GM19238 (cell line): Measurements from ENCODE around the gene SOCS3.

Experiments used
- DNase-seq: peaks from one replicate; pipeline ENCODE4 v3.0.0; 2011; ENCODE audit warnings: low spot score; ENCODE audit not compliant: insufficient read length

The SOCS3 gene

DNA sequence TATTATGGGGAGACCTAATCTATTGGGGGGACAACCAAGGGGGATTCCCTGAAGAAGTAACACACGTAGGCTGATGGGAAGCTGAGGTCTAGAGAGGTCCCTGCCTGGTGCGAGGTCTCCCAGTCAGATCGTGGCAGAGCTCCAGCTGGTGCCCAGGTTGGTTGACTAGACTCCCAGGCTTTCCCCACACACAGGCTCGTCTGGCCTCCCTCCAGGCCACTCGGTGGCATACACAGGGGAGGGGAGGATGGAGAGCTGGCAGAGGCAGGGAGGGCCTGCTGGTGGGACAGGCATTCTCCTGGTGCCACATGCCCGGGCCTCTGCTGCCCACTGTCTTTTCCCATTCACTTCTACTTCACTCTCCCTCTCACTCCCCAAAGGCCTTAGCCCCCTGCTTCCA is 8.5 kb upstream of the SOCS3 start:
- DNase-seq: no peak

DNA sequence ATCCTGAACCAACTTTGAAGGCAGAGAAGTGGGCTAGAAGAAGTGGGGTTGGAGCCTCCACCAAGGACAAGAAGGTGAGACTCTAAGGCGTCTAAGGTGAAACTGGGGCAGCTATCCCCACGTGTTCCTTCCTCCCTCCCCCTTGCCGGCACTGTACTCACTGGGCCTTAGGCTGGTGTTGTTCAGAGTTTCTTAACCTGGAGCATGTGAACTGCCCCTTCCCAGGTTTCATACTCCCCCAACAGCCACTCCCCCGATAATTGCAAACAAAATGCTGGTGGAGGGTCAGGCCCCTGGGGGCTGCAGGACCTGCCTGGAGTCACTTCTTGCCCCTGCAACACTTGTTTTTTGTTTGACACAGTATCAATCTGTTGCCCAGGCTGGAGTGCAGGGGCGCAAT is 7.3 kb upstream of the SOCS3 start:
- no peak for DNase-seq

DNA sequence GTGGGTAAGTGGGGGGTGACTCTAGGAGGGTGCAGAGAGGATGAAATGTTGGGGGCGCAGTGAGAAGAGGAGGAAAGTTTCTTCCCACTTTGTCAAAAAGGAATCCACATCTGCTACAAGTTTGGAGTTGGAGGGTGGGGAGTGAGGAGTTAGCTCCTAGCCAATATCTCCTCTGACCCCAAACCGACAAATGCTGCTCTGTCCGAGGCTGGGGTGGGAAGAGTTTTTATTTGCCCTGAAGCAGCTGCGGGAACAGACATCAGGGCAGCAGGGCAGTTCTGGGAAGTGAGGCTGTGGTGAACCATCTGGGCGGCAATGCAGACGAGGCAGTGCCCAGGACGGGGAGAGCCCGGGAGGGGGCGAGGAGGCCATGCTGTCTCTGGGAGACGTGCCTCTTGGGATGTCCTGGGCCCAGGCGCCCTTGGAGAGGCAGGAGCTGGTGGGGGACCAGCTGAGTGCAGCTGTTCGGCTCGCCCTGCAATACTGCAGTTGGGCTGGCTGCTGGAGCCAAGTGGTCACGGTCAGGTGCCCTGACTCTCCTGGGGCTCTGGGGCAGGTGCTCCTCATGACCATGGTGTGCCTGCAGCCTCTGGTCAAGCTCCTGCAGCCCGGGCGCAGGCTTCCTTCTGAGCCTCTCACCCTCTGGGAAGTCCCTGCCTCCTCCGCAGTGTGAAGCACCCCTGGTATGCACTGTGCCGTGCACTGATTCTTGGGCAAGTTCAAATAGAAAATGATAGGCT is 6.4 kb upstream of the SOCS3 start:
- DNase-seq: peak; percentile 52

DNA sequence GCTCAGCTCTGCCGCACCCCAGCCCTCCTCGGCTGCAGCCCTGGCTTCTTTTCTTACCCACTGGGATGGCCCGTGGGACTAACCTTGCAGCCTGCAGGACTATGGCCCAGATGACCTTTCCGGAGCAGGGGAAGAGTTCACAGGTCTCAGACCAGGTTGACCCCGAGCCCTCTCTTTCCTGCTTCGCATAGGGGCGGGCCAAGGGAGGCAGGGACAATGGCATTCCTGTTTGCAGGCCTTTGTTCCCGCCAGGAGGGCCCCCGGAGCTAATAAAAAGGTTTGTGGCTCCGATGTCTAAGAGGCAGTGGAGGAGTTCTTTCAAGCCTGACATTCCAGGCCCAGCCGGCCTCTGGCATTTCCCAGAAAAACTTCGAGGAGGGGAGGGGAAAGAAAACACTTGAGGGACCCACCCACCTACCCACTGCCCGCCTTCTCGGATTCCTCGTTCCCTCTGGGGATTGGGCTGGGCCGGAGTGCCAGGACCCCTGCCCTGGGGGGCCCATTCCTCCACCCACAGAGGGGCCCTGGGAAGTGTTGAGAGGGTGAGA is 5.8 kb upstream of the SOCS3 start:
- DNase-seq: no peak

DNA sequence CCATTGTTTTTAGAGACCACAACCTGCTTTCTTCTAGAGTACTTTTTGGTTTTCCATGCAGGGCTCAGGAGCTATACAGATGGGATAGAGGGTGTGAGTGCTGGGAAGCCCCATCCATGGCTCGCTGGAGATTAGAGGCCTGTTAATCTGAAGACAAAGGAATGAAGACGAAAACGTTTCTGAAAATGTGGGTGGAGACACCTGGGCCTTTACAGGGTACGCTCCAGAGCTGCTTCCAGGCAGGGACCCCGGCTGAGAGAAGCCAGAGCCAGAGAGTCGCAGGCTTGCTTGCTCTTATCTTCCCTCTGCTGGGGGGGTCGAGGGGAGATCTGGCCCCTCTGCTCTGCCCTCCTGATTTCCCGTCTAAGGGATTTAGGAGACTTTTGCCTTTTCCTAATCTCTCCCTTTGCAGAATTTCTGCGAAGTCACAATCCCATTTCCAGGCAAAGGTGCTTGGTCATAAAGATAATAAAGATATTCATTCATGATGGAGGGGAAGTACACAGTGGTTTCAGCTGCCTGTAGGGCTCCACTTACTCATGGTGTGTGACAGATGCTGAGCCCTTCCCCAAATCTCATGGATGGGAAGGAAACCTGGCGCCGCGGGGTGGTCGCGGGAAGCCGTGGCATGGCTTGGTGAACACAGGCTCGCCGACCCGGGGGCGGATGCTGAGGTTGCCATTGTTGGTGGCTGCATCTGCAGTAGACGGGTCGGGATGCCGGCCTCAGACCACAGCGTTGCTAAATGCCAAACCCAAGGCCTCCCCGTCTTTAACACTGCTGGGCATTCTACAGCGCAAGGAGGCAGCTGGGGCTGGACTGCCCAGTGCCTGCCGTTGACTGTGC is 4.8 kb upstream of the SOCS3 start:
- no peak for DNase-seq

DNA sequence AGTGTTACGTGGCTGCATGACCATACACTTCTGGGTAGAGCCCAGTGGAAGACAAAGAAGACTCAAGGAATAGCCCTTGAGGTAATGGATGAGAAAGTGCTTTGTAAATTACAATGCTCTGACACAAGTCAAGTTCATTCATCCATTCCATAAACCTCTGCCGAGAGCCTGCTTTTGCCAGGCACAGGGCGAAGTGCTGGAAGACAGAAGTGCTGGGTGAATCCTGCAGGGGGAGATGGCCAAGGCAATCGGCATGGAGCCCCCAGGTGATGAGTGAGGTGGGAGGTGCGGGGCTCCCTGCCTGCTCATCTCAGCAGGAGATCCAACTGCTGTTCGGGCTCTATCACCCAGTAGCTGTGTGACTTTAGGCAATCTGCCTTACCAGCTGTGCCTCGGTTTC is 2.8 kb upstream of the SOCS3 start:
- DNase-seq: no peak

DNA sequence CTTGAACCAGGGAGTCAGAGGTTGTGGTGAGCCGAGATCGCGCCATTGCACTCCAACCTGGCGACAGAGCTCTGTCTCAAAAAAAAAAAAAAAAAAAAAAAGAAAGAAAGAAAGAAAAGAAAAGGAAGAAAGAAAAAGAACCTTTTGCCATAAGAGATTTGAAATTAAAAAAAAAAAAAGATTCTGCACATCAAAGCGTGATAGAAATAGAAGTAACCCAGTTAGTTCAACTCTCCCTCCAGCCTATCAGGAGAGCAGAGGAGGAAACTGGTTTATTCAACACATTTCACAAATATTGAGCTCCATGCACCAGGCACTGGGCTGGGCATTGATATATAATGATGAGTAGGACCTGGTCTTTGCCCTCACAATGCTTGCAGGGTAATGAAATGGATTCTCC is 2.4 kb upstream of the SOCS3 start:
- DNase-seq: no peak

DNA sequence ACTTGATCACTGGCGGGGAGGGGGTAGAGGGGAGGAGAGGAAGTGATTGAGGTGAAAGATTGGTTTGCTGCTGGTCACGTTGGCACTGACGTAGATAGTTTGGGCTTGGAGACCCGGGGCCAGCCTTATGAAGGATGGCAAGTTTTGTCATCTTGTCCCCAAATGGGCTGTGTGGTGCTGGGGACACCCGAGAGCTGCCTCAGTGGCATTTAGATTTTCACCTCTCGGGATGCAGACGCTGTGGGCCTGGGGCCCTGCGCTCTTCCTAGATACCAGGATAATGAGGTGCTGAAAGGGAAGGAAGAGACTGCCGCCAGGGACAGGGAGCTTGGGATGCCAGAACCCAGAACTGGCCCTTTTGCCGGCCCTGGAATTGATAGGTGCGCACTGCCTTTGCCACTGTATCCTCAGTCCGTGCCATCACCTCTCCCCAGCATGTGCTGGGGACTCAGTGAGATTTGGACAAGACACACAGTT is 1.4 kb upstream of the SOCS3 start:
- no peak for DNase-seq

DNA sequence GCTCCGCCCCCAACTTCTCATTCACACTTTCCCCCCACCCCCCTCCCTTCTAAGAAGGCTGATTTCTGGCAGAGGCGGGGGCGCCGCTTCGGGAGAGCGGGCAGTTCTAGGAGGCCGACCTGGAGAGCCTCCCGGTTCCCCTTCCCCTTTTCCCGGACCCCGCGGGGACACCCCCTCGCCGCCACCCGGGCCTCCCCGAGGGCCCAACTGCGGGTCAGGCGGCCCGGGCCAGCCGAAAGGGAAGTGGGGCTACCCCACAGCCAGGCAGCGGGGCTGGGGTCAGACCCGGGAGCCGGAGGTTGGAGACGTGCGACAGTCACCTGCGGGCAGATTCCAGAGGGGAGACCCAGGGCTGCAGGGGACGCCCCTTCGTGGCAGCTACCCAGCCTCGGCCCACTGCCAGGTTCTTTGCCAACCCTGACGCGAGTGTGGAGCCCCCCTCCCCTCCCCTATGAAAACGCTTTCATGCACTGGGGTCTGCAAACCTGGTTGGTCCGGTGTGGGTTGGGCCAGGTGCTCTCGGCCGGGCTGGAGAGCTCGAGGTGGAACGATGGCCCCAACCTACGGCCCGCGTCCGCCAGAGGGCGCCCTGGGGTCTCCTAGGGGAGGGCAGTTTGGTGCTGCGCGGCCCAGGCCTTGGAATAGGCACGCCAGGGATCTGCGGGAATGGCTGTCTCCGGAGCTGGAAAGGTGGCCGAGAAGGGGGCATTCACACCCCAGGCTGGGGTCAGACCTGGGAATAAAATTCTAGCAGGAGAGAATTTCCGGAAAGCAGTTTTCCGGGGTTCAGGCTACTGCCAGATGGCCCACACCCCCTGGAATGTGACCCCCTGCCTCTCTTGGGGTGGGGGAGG is 721 bp upstream of the SOCS3 start:
- DNase-seq: peak; percentile 95

DNA sequence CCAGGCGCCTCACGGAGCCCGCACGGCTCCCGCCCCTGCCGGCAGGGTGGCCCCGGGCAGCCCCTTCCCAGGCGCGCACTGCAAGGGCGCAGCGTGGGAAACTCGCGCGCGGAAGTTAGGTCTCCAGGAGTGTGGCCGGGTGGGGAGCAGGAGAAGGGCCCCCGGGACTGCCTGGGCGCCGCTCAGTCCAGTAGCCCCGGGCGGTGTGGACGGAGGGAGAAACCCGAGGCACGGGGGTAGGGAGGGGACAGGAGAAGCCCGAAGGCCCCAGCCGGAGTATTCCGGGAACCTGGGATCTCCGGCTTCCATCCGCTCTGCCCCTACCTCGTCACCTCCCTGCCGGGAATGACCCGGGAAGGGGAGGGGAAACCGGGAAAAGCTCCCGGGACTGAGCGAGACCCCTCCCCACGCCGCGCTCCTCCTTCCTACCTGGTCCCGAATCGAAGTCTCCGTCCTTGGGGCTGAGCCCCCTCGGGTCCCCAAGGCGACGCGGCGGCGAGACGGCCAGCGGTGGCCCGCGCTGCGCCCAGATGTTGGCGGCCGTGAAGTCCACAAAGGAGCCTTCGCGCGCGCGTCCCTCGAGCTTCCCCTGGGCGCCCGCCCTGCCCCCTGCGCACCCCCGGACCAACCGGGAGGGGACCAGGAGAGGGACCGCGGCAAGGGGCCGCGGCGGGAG is 418 bp downstream of the SOCS3 start:
- peak; percentile 35 for DNase-seq

DNA sequence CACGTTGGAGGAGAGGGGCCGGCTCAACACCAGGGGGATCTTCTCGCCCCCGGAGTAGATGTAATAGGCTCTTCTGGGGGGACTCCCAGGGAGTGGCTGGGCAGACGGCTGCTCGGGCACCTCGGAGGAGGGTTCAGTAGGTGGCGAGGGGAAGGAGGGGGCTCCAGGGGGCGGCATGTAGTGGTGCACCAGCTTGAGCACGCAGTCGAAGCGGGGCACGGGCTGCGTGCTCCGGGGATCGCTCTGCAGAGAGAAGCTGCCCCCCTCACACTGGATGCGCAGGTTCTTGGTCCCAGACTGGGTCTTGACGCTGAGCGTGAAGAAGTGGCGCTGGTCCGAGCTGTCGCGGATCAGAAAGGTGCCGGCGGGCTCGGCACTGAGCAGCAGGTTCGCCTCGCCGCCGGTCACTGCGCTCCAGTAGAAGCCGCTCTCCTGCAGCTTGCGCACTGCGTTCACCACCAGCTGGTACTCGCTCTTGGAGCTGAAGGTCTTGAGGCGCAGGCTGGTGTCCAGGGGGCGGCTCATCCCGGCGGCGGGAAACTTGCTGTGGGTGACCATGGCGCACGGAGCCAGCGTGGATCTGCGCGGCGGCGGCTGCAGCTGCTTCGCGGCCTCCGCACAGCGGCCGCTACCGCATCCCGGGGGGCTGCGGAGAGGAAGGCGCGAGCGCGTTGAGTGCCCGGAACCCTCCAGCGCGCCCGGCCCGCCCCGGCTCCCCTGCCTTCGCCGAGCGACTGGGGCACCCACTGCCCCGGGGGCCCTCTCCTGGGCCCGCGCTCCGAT is 1.1 kb downstream of the SOCS3 start:
- DNase-seq: no peak

DNA sequence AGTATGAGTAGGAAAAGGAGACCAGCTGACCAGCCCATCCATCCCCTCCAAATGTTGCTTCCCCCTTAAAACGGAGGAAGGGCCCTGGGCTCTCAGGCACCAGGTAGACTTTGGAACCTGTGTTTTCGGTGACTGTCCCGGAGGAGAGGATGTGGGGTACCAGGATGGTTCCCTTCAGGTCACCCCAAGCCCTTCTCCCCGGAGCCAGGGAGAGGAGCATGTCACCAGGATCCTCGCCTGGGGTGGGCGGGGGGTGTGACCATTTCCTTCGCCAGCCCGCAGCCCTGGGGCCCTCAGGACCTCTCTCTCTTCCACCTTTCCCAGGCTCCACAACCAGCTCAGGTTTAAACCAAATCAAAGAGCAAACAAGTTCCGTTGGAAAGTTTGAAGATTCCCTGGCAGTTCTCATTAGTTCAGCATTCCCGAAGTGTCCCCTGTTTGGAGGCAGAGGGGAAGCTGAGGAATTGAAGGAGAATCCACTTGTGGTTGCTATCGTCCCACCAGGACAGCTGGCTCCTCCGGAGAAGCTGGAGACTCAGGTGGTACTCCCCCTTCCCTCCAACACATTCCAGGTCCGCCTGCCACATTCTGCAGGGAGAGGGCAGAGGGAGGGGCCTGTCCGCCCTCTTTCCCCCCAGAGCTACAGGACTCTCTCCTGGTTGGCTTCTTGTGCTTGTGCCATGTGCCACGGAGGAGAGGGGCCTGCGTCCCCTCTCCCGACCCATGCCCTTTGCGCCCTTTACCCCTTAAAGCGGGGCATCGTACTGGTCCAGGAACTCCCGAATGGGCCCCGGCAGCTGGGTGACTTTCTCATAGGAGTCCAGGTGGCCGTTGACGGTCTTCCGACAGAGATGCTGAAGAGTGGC is 2.0 kb downstream of the SOCS3 start:
- DNase-seq: no peak

DNA sequence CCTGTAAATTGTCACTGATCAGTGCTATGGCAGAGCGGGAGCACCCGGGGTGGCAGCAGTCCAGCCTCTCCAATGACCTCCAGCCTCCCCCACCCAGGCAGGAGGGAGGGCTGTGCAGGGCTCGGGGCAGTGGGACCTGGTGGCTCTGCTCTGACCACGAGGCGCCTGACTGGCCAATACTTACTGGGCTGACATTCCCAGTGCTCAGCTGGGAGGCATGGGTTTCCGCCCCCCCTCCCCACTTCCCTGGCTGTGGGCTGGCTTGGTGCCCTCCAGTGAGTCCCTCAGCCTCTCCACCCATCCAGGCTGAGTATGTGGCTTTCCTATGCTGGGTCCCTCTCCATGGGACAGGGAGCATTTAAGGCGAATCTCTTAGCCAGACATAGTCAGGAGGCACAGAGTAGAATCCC is 2.7 kb downstream of the SOCS3 start:
- no peak for DNase-seq

DNA sequence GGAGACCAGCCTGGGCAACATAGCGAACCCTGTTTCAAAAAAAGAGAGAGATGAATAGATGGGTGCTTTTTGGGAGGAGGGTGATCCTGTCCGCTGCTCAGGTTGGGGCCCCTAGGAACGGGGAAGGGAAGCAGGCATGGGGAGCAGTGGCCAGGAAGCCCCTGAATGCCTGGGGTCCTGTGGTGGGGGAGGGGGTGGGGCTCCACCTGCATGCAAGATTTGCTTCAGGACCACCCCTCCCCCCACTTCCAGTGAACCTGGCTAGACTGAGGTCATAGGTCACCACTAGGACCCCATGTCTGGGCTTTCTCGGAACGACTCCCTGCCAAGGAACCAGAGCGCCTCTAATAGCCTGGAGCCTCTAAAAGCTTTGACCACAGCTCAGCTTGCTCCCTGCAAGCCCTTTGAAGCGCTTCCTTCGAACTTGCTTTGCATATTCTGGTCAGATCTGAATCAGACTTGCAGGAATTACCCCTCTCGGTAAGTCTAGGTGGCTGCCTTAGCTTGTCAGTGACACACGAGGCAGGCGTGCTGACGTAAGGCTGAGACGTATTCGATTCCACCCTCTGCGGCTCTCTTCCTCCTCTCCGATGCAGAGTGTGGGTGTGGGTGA is 3.7 kb downstream of the SOCS3 start:
- peak; percentile 94 for DNase-seq

DNA sequence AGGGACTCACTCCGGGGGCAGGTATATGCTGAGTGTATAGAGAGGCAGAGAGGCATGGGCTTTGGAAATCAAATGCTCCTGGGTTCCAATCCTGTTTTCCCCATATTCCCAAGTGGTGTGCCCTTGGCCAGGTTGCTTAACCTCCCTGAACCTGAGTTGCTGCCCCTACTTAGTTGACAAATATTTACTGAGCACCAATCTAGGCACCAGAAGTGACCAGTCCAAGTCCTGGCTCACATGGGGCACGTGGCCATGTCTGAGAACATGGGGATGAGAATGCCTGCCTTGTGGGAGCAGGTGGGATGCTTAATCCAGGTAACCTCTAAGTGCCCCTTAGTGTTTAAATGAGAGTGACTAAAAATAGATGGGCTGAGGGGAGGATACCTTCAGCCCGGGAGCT is 4.2 kb downstream of the SOCS3 start:
- DNase-seq: no peak

DNA sequence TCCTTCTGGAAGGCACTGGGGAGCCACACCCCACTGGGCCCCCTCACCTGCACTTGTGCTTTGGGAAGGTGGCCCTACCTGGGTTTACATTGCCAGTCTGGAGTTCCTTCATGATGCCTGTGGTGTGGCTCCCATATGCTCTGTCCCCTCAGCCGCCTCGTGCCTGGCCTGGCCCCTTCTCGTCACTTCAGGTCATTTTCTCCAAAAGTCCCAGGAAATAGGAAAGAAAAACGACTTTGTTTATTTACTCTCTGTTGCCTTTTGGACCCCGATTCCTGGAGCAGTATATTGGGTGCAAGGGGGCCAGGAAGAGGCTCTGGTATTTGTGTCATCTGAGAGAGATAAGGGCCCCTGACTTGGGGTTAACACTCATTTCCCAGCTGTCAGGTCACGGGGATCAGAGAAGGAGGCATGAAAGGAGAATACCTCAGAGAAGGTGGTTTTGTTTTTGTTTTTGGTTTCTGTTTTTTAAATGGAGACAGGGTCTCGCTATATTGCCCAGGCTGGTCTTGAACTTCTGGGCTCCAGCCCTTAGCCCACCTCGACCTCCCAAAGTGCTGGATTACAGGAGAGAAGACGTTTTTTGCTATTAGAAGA is 4.7 kb downstream of the SOCS3 start:
- no peak for DNase-seq

DNA sequence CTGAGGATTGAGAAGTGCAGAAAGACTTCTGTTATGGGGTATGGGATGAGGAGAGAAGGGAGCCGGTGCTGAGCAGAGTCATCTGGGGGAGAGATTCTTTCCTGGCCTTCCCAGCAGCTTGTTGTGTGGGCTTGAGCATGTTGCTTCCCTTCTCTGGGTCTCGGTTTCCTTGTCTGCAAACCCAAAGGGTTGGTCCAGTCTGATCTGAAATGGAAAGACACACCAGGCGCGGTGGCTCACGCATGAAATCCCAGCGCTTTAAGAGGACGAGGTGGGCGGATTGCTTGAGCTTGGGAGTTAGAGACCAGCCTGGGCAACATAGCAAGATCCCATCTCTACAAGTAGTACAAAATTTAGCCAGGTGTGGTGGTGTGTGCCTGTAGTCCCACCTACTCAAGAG is 6.0 kb downstream of the SOCS3 start:
- DNase-seq: no peak

DNA sequence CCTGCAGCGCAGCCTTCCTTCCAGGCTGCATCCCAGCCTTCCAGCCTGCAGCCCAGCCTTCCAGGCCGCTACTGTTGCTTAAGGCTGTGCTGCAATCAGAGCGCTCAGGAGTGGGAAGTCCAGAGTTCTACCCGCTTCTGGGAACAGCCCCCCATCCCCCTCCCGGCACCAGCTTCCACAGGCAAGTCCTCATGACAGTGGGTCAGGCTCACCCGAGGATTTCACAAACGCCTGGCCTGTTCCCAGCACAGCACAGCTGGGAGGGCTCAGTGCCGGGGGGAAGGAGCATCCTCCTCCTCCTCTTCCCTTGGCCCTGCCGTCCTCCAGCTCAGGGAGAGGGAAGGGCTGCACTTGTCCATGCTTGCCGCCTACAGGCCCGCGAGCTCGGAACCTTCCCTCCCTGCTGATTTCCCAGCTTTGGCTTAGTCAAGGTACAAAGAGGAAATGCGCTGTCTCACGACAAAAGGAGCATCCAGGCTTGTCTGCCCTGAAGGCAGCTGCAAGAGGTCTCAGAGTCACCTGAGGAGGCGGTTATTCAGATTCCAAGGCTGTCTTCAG is 8.3 kb downstream of the SOCS3 start:
- DNase-seq: no peak
